Effector CD4-positive, alpha-beta T cell (primary cell): ENCODE data around the gene TMEM205.
"Not testable (repeated sequence)": the region's sequence is repeated elsewhere in the genome, so short reads cannot be mapped to it uniquely, and the experiment has no call there.

ENCODE experiments used
- DNase-seq: peaks from one replicate; pipeline ENCODE4 v3.0.0-alpha.2; 2020
- total RNA-seq: gene quantifications from one replicate; lab custom pipeline; 2026; lab: John Stamatoyannopoulos, UW

TMEM205 gene
- total RNA-seq: 8.8 reads per million, percentile 29 among the genes with 10 or more reads in this experiment

- DNase-seq: peak; percentile 98
Measured at GRCh38 chr19:11346104-11346940, at the start of gene TMEM205, which contains the start of gene CCDC159. TMEM205 (minus strand) TSS chr19:11346268; CDS start chr19:11345619, 649 bp downstream. CCDC159 (plus strand) TSS chr19:11346519; CDS start chr19:11346607, 88 bp downstream.

- no peak for DNase-seq
Measured at GRCh38 chr19:11390933-11391680, 45.0 kb upstream of the TMEM205 start.

GRCh38 chr19:11390359-11390758 is 44.3 kb upstream of the TMEM205 start:
- DNase-seq: no peak

- DNase-seq: no peak
Measured at GRCh38 chr19:11387162-11388034, 41.3 kb upstream of the TMEM205 start.

- DNase-seq: no peak
Measured at GRCh38 chr19:11384778-11385129, 38.7 kb upstream of the TMEM205 start.

GRCh38 chr19:11383706-11384048 is 37.6 kb upstream of the TMEM205 start:
- DNase-seq: no peak

- no peak for DNase-seq
Measured at GRCh38 chr19:11382898-11383705, 37.0 kb upstream of the TMEM205 start.

GRCh38 chr19:11380653-11381537 is 34.8 kb upstream of the TMEM205 start:
- peak; percentile 95 for DNase-seq

- DNase-seq: no peak
Measured at GRCh38 chr19:11379857-11380350, 33.8 kb upstream of the TMEM205 start.

GRCh38 chr19:11379269-11379845 is 33.3 kb upstream of the TMEM205 start:
- DNase-seq: not testable (repeated sequence)

- DNase-seq: no peak
Measured at GRCh38 chr19:11378319-11379189, 32.5 kb upstream of the TMEM205 start.

- no peak for DNase-seq
Measured at GRCh38 chr19:11377756-11378155, 31.7 kb upstream of the TMEM205 start.

GRCh38 chr19:11377237-11377636 is 31.2 kb upstream of the TMEM205 start:
- DNase-seq: no peak

GRCh38 chr19:11375143-11375948 is 29.3 kb upstream of the TMEM205 start:
- DNase-seq: peak; percentile 65

- peak; percentile 92 for DNase-seq
Measured at GRCh38 chr19:11374433-11375142, 28.5 kb upstream of the TMEM205 start, which contains the start of gene SWSAP1. SWSAP1 (plus strand) TSS chr19:11374666; CDS start chr19:11374681, 15 bp downstream.

GRCh38 chr19:11373885-11374432 is 27.9 kb upstream of the TMEM205 start:
- DNase-seq: no peak
